SU-DHL-6 (cell line): Measurements from ENCODE around the gene DEPDC5.

ENCODE experiments used
- H2AFZ ChIP-seq: fragments of 200-600 bp; sonication (generic); 2 replicates; pipeline ENCODE4 v1.6.1; 2014; ENCODE audit warnings: low read depth, mild to moderate bottlenecking, moderate library complexity, mixed read lengths, antibody characterized with exemption, low read length; ENCODE audit not compliant: severe bottlenecking
- H3F3A ChIP-seq: fragments of 200-600 bp; shearing (Covaris generic); 2 replicates; pipeline ENCODE4 v1.6.0; 2016; ENCODE audit warnings: antibody characterized with exemption, mild to moderate bottlenecking; ENCODE audit not compliant: insufficient read depth
- H3K27ac ChIP-seq: fragments of 200-600 bp; sonication (generic); 2 replicates; pipeline ENCODE4 v1.5.1; 2016; ENCODE audit warnings: low read depth, mild to moderate bottlenecking, low read length, moderate library complexity, mixed read lengths
- H3K27me3 ChIP-seq: fragments of 200-600 bp; sonication (generic), shearing (Covaris generic); 2 replicates; pipeline ENCODE4 v1.6.0; 2014; ENCODE audit warnings: mild to moderate bottlenecking, low read length
- H3K36me3 ChIP-seq: fragments of 200-600 bp; sonication (generic); 2 replicates; pipeline ENCODE4 v1.6.1; 2014; ENCODE audit warnings: mild to moderate bottlenecking, low read length, mixed read lengths
- H3K4me2 ChIP-seq: fragments of 300-600, 200-600 bp; shearing (Covaris generic), sonication (generic); 2 replicates; pipeline ENCODE4 v1.6.0; 2014; ENCODE audit warnings: low read length, low read depth, mild to moderate bottlenecking; ENCODE audit not compliant: poor library complexity, severe bottlenecking
- H3K4me3 ChIP-seq: fragments of 200-600 bp; sonication (generic); 2 replicates; pipeline ENCODE4 v1.5.1; 2014; ENCODE audit warnings: antibody characterized with exemption, low read length, mild to moderate bottlenecking, mixed read lengths; ENCODE audit not compliant: insufficient read depth, poor library complexity, severe bottlenecking
- H3K79me2 ChIP-seq: fragments of 200-600 bp; sonication (generic); 2 replicates; pipeline ENCODE4 v1.6.1; 2014; ENCODE audit warnings: mild to moderate bottlenecking, low read length, moderate library complexity; ENCODE audit not compliant: insufficient read depth
- H3K9ac ChIP-seq: fragments of 200-600 bp; sonication (generic); 2 replicates; pipeline ENCODE4 v1.7.0; 2014; ENCODE audit warnings: mild to moderate bottlenecking, low read length
- H3K9me2 ChIP-seq: fragments of 200-600 bp; sonication (generic); replicated peaks from 2 replicates; pipeline ENCODE4 v1.6.1; 2014; ENCODE audit warnings: low read length; ENCODE audit not compliant: insufficient read depth
- H3K9me3 ChIP-seq: fragments of 200-600 bp; sonication (generic); 2 replicates; pipeline ENCODE4 v1.6.1; 2014; ENCODE audit warnings: low read length, mixed read lengths; ENCODE audit not compliant: insufficient read depth
- H4K20me1 ChIP-seq: fragments of 200-600 bp; sonication (generic); 2 replicates; pipeline ENCODE4 v1.6.1; 2014; ENCODE audit warnings: low read depth, mild to moderate bottlenecking, antibody characterized with exemption, low read length, moderate library complexity, mixed read lengths
- EZH2phosphoT487 ChIP-seq: fragments of 200-600 bp; sonication (generic), shearing (Covaris generic); conservative IDR thresholded peaks from 2 replicates; pipeline ENCODE4 v1.6.1; 2018; ENCODE audit warnings: mild to moderate bottlenecking, antibody characterized with exemption, low read length, moderate library complexity, mixed read lengths
- TF ChIP-seq, protein P1 (sequence below): fragments of 200-600 bp; sonication (generic); IDR thresholded peaks from one replicate; pipeline ENCODE4 v1.5.1; 2017; ENCODE audit warnings: antibody characterized with exemption, mild to moderate bottlenecking, low read length, moderate library complexity; ENCODE audit not compliant: insufficient read depth, poor library complexity, severe bottlenecking

The DEPDC5 gene

DNA sequence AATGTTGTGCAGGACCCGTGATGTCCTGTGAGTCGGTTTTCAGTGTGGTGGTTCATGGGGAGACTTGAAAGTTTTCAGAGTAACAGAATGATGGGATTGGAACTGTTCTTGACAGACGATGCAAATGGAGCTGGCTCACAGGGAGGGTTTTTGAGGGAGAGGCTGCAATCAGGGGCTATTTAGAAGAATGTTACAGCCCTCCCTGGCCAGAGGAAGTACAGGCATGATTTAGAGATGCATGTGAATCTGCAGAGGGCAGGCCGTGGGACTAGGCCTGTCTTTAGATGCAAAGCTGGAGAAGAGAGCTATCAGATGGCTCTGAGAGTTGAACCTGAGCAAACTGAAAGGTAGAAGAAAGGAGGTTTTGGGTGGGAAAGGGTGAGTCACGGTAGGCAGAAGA lies 115.9 kb downstream of the DEPDC5 start:
- Histone ChIP-seq H3K79me2 (no peaks in the 10 kb centered on the region), H3K9me3 (no peaks in the 10 kb centered on the region), H4K20me1 (no peaks in the 10 kb centered on the region), H3K27me3 (no peaks in the 10 kb centered on the region), H3F3A (no peaks in the 10 kb centered on the region), H3K4me2 (no peak overlapping the region), H3K4me3 (no peak overlapping the region), H3K27ac (no peak overlapping the region), H3K36me3 (0 out of 2 replicates have a peak, but pooled peaks cover under 1% of the 10 kb centered on the region), H3K9me2 (no peaks in the 10 kb centered on the region), H3K9ac (no peak overlapping the region), H2AFZ (no peak overlapping the region)
- TF ChIP-seq, protein P1, sequence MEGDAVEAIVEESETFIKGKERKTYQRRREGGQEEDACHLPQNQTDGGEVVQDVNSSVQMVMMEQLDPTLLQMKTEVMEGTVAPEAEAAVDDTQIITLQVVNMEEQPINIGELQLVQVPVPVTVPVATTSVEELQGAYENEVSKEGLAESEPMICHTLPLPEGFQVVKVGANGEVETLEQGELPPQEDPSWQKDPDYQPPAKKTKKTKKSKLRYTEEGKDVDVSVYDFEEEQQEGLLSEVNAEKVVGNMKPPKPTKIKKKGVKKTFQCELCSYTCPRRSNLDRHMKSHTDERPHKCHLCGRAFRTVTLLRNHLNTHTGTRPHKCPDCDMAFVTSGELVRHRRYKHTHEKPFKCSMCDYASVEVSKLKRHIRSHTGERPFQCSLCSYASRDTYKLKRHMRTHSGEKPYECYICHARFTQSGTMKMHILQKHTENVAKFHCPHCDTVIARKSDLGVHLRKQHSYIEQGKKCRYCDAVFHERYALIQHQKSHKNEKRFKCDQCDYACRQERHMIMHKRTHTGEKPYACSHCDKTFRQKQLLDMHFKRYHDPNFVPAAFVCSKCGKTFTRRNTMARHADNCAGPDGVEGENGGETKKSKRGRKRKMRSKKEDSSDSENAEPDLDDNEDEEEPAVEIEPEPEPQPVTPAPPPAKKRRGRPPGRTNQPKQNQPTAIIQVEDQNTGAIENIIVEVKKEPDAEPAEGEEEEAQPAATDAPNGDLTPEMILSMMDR = no peak
- no peak for TF ChIP-seq EZH2phosphoT487

DNA sequence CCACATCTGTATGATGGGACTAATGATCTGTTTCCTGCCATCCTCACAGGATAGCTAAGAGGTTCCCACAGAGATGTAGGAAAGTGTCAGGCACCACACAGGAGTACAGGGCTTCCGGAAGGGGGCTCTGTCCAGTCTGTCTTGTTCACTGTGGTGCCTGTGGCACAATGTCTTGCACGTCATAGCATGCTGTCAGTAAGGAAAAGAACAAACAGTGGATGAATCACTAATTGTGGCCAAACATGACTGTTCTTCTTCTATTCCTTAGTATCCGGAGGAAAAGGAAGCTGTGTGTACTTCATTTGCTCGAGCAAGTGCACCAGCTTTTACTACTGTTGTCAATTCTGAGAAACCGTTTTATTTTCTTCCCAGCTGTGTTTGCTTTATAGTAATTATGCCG lies 117.1 kb downstream of the DEPDC5 start:
- H3K36me3 ChIP-seq = 0 out of 2 replicates have a peak, but pooled peaks cover 4% of the 10 kb centered on the region
- no peak overlapping the region for H3K4me3 ChIP-seq
- no peak overlapping the region for H3K4me2 ChIP-seq
- no peaks in the 10 kb centered on the region for H3K9me3 ChIP-seq
- H3F3A ChIP-seq = no peaks in the 10 kb centered on the region
- H3K9me2 ChIP-seq = no peaks in the 10 kb centered on the region
- H3K27ac ChIP-seq = no peak overlapping the region
- H4K20me1 ChIP-seq = no peaks in the 10 kb centered on the region
- H3K27me3 ChIP-seq = no peaks in the 10 kb centered on the region
- TF ChIP-seq, protein P1 = no peak
- no peak for TF ChIP-seq EZH2phosphoT487
- no peak overlapping the region for H2AFZ ChIP-seq
- H3K9ac ChIP-seq = no peak overlapping the region
- H3K79me2 ChIP-seq = no peaks in the 10 kb centered on the region

DNA sequence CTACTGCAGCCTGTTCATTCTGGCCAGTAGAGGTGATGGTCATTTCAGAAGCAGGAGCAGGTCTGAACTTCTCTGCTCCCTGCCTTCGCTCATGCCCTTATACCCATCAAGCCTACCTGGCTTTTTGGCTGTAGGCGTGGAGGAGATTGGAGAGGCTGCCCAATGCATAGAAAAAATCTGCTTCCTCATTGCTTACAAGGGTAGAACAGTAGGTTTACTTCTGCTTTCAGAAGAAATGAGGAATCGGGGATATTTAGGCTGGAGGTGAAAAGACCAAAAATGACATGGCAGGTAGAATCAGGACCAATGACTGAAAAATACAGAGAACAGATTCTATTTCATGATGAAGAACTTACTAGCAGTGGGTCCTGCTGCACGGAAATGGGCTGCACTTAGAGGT lies 117.7 kb downstream of the DEPDC5 start:
- no peaks in the 10 kb centered on the region for H3K79me2 ChIP-seq
- H3K9me3 ChIP-seq = no peaks in the 10 kb centered on the region
- H3K9ac ChIP-seq = no peak overlapping the region
- no peaks in the 10 kb centered on the region for H3K9me2 ChIP-seq
- H3K27ac ChIP-seq = no peak overlapping the region
- H3K4me2 ChIP-seq = no peak overlapping the region
- H3K4me3 ChIP-seq = no peak overlapping the region
- no peaks in the 10 kb centered on the region for H3F3A ChIP-seq
- no peak for TF ChIP-seq EZH2phosphoT487
- TF ChIP-seq, protein P1 = no peak
- no peaks in the 10 kb centered on the region for H3K27me3 ChIP-seq
- H2AFZ ChIP-seq = no peak overlapping the region
- H4K20me1 ChIP-seq = no peaks in the 10 kb centered on the region
- 0 out of 2 replicates have a peak, but pooled peaks cover 4% of the 10 kb centered on the region for H3K36me3 ChIP-seq

DNA sequence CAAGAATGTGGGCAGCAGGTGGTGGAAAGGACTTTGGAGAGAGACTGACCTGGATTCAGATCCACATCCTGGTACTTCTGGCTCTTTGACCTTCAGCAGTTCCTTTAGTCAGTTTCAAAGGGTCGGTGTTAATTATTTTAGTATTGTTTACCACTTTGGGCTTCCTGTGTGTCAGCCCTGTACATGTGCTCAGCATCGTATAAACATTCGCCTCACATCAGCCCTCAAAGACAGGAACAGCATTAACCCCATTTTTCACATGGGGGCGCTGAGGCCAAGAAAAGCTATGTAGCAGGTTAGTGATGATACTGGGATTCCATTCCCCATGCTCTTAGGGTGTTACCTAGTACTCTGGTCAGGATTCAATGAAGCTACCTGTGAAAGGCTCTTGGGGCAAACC lies 118.4 kb downstream of the DEPDC5 start:
- TF ChIP-seq EZH2phosphoT487 = no peak
- TF ChIP-seq, protein P1 = no peak
- Histone ChIP-seq H3K79me2 (no peaks in the 10 kb centered on the region), H3K4me3 (no peak overlapping the region), H4K20me1 (no peaks in the 10 kb centered on the region), H3F3A (no peaks in the 10 kb centered on the region), H3K27me3 (no peaks in the 10 kb centered on the region), H3K4me2 (no peak overlapping the region), H3K9me3 (no peaks in the 10 kb centered on the region), H3K9ac (no peak overlapping the region), H2AFZ (no peak overlapping the region), H3K9me2 (no peaks in the 10 kb centered on the region), H3K27ac (no peak overlapping the region), H3K36me3 (0 out of 2 replicates have a peak, but pooled peaks cover 4% of the 10 kb centered on the region)
